Hepatocyte (in vitro differentiated cells): ENCODE results near the gene CLIP2. TPM values are rescaled to one million over a fixed set of nuclear protein-coding genes. Genes with fewer than 3 reads are reported as not detected.
"Not testable (repeated sequence)": the region's sequence is repeated elsewhere in the genome, so short reads cannot be mapped to it uniquely, and the experiment has no call there.

Experiments
- DNase-seq: peaks from one replicate; pipeline ENCODE4 v3.0.0-alpha.2; 2016; ENCODE audit warnings: low spot score
- H2AFZ ChIP-seq: fragments of 200-600 bp; sonication (generic); 2 replicates; pipeline ENCODE4 v1.6.0; 2016; ENCODE audit warnings: antibody characterized with exemption, mild to moderate bottlenecking
- H3K27ac ChIP-seq: fragments of 200-600 bp; sonication (generic); 2 replicates; pipeline ENCODE4 v1.5.1; 2016; ENCODE audit warnings: mild to moderate bottlenecking
- H3K27me3 ChIP-seq: fragments of 200-600 bp; sonication (generic); 2 replicates; pipeline ENCODE4 v1.6.1; 2016
- H3K36me3 ChIP-seq: fragments of 200-600 bp; sonication (generic); replicated peaks from 2 replicates; pipeline ENCODE4 v1.5.1; 2016; ENCODE audit warnings: low read depth; ENCODE audit not compliant: insufficient read depth
- H3K4me1 ChIP-seq: fragments of 200-600 bp; sonication (generic); 2 replicates; pipeline ENCODE4 v1.5.1; 2016; ENCODE audit warnings: mild to moderate bottlenecking, moderate library complexity; ENCODE audit not compliant: insufficient read depth
- H3K4me2 ChIP-seq: fragments of 200-600 bp; sonication (generic); 2 replicates; pipeline ENCODE4 v1.6.0; 2016
- H3K4me3 ChIP-seq: fragments of 200-600 bp; sonication (generic); 2 replicates; pipeline ENCODE4 v1.5.1; 2016; ENCODE audit warnings: mild to moderate bottlenecking
- H3K79me2 ChIP-seq: fragments of 200-600 bp; sonication (generic); 2 replicates; pipeline ENCODE4 v1.6.0; 2017; ENCODE audit warnings: mild to moderate bottlenecking
- H3K9me2 ChIP-seq: fragments of 200-600 bp; sonication (generic); replicated peaks from 2 replicates; pipeline ENCODE4 v1.6.0; 2017; ENCODE audit warnings: mild to moderate bottlenecking; ENCODE audit not compliant: insufficient read depth
- H3K9me3 ChIP-seq: fragments of 200-600 bp; sonication (generic); 2 replicates; pipeline ENCODE4 v1.5.1; 2016; ENCODE audit warnings: low read depth, mild to moderate bottlenecking
- H4K20me1 ChIP-seq: fragments of 200-600 bp; sonication (generic); 2 replicates; pipeline ENCODE4 v1.6.0; 2016; ENCODE audit warnings: mild to moderate bottlenecking; ENCODE audit not compliant: insufficient read depth, poor library complexity, severe bottlenecking
- CTCF ChIP-seq: fragments of 200-600 bp; sonication (generic); IDR thresholded peaks from 2 replicates; pipeline ENCODE4 v1.5.1; 2016; ENCODE audit warnings: antibody characterized with exemption, mild to moderate bottlenecking; ENCODE audit not compliant: poor library complexity
- EZH2 ChIP-seq: fragments of 200-600 bp; sonication (generic); IDR thresholded peaks from 2 replicates; pipeline ENCODE4 v1.6.1; 2016; ENCODE audit warnings: antibody characterized with exemption, mild to moderate bottlenecking, borderline replicate concordance
- EZH2phosphoT487 ChIP-seq: fragments of 200-600 bp; sonication (generic); IDR thresholded peaks from one replicate; pipeline ENCODE4 v1.6.1; 2018; ENCODE audit warnings: antibody characterized with exemption, mild to moderate bottlenecking, low read depth, moderate library complexity; ENCODE audit not compliant: unreplicated experiment, severe bottlenecking
- WGBS: methylation state at CpG from one replicate; pipeline ENCODE4 v1.1.6; 2016; ENCODE audit warnings: low lambda C conversion rate; ENCODE audit errors: missing lambda C conversion rate; 5-methylcytosine and 5-hydroxymethylcytosine counted together
- polyA plus RNA-seq: library from polyadenylated mRNA; unstranded; fragments of >200 nt; fragmentation: Nextera tagmentation; extraction: Ambion mirVana; gene quantifications from 2 replicates; pipeline ENCODE4 v1.2.1, GENCODE V29; 2016
- total RNA-seq: library from RNA; depleted of rRNA; stranded (reverse); fragments of >200 nt; gene quantifications from 2 replicates; pipeline ENCODE4 v1.2.3, GENCODE V29; 2014

CLIP2 gene
- total and polyA plus RNA-seq, 2 experiments from 2014 or later = 17.9 to 28.5 TPM

GRCh38 chr7:74311305-74311744, 22.1 kb downstream of the CLIP2 start:
- no peak overlapping the region for H2AFZ ChIP-seq
- DNase-seq = no peak
- no peak for TF ChIP-seq EZH2phosphoT487
- TF ChIP-seq CTCF = no peak
- no peaks in the 10 kb centered on the region for H3K27me3 ChIP-seq
- H3K4me3 ChIP-seq = no peak overlapping the region
- H3K9me3 ChIP-seq = no peaks in the 10 kb centered on the region
- no peaks in the 10 kb centered on the region for H3K9me2 ChIP-seq
- H3K4me2 ChIP-seq = no peak overlapping the region
- H3K27ac ChIP-seq = no peak overlapping the region
- H3K79me2 ChIP-seq = peaks cover 23% of the 10 kb centered on the region
- 86% methylated on average over 4 of the region's 4 CpGs for WGBS
- no peaks in the 10 kb centered on the region for H3K4me1 ChIP-seq
- no peaks in the 10 kb centered on the region for H3K36me3 ChIP-seq
- H4K20me1 ChIP-seq = peaks cover 15% of the 10 kb centered on the region

GRCh38 chr7:74312418-74313028, 23.3 kb downstream of the CLIP2 start:
- H3K9me3 ChIP-seq = no peaks in the 10 kb centered on the region
- H2AFZ ChIP-seq = no peak overlapping the region
- H3K4me1 ChIP-seq = no peaks in the 10 kb centered on the region
- H3K79me2 ChIP-seq = peaks cover 25% of the 10 kb centered on the region
- no peak overlapping the region for H3K4me2 ChIP-seq
- TF ChIP-seq EZH2 (no peak), EZH2phosphoT487 (no peak), CTCF (no peak)
- H3K36me3 ChIP-seq = no peaks in the 10 kb centered on the region
- DNase-seq = no peak
- 88% methylated on average over 16 of the region's 16 CpGs for WGBS
- H3K9me2 ChIP-seq = no peaks in the 10 kb centered on the region
- no peak overlapping the region for H3K4me3 ChIP-seq
- no peak overlapping the region for H3K27ac ChIP-seq
- H3K27me3 ChIP-seq = no peaks in the 10 kb centered on the region
- peaks cover 7% of the 10 kb centered on the region for H4K20me1 ChIP-seq

GRCh38 chr7:74315891-74316290, 26.7 kb downstream of the CLIP2 start:
- 89% methylated on average over 3 of the region's 4 CpGs for WGBS
- not testable (repeated sequence) for H3K4me3 ChIP-seq, H3K9me3 ChIP-seq, H3K4me2 ChIP-seq, DNase-seq, H4K20me1 ChIP-seq, H2AFZ ChIP-seq, H3K27ac ChIP-seq, H3K9me2 ChIP-seq, H3K27me3 ChIP-seq, H3K36me3 ChIP-seq, H3K4me1 ChIP-seq
- peaks cover 21% of the 10 kb centered on the region for H3K79me2 ChIP-seq

- H2AFZ ChIP-seq = no peak overlapping the region
- no peaks in the 10 kb centered on the region for H3K27me3 ChIP-seq
- no peak overlapping the region for H3K4me2 ChIP-seq
- TF ChIP-seq EZH2 (no peak), EZH2phosphoT487 (no peak), CTCF (no peak)
- no peaks in the 10 kb centered on the region for H3K4me1 ChIP-seq
- WGBS = 95% methylated on average over 20 of the region's 20 CpGs
- DNase-seq = no peak
- no peaks in the 10 kb centered on the region for H3K9me3 ChIP-seq
- no peak overlapping the region for H3K27ac ChIP-seq
- peaks cover 10% of the 10 kb centered on the region for H3K79me2 ChIP-seq
- H3K36me3 ChIP-seq = no peaks in the 10 kb centered on the region
- H3K4me3 ChIP-seq = no peak overlapping the region
- H3K9me2 ChIP-seq = no peaks in the 10 kb centered on the region
- peaks cover 5% of the 10 kb centered on the region for H4K20me1 ChIP-seq
Observed at GRCh38 chr7:74317146-74317782, 28.1 kb downstream of the CLIP2 start.
